Measurements from ENCODE around the gene MADCAM1. TPM values are rescaled to one million over a fixed set of nuclear protein-coding genes. Genes with fewer than 3 reads are reported as not detected.
"Not testable (repeated sequence)": the region's sequence is repeated elsewhere in the genome, so short reads cannot be mapped to it uniquely, and the experiment has no call there.

MADCAM1 gene
- 0.14 and 0.19 TPM in 2 replicates for total RNA-seq

DNA sequence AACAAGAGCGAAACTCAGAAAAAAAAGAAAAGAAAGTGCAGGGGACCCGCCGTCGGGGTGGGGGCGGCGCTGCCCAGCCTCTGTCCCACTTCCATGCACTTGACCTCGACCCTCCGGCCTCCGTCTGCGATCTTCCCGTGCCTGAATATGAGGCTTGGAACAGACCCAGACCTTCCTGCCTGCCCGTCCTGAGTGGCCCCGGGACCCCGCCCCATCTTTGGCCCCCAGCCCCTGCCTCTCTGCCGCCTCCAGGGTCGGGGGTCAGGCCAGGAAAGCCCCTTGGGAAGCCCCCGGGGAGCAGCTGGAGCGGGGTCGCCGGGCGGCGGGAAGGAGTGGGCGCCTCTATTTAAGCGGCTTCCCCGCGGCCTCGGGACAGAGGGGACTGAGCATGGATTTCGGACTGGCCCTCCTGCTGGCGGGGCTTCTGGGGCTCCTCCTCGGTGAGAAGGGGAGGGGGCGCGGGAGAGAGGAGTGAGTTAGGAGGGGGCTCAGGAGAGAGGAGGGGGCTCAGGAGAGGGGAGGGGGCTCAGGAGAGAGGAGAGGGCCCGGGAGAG, at the start of gene MADCAM1:
MADCAM1 (plus strand) TSS at position 375 of the 554 bp plus-strand sequence; CDS start at position 389, 14 bp downstream.
- Mint-ChIP-seq H3K4me1 (no peaks in the 10 kb centered on the region), H3K36me3 (ENCODE audit: low read depth) (peaks cover 1% of the 10 kb centered on the region), H3K9me3 (no peaks in the 10 kb centered on the region), H3K27ac (no peak within 1 kb of the TSS), H3K4me3 (no peak within 1 kb of the TSS), H3K27me3 (peaks cover 17% of the 10 kb centered on the region)
- DNase-seq = no peak
- intact Hi-C loops (cut with micrococcal nuclease) = no loop called here

- H3K27ac Mint-ChIP-seq = no peak overlapping the region
- no peak overlapping the region for H3K4me3 Mint-ChIP-seq
- H3K36me3 Mint-ChIP-seq (ENCODE audit: low read depth) = no peaks in the 10 kb centered on the region
- H3K4me1 Mint-ChIP-seq = no peaks in the 10 kb centered on the region
- intact Hi-C loops (cut with micrococcal nuclease) = no loop called here
- DNase-seq = no peak
- H3K9me3 Mint-ChIP-seq = peaks cover 13% of the 10 kb centered on the region
- H3K27me3 Mint-ChIP-seq = no peaks in the 10 kb centered on the region
Measured at GRCh38 chr19:447064-447426, 49.2 kb upstream of the MADCAM1 start.

- Mint-ChIP-seq H3K27me3 (no peaks in the 10 kb centered on the region), H3K4me3 (no peak overlapping the region), H3K4me1 (no peaks in the 10 kb centered on the region), H3K36me3 (ENCODE audit: low read depth) (no peaks in the 10 kb centered on the region), H3K9me3 (peaks cover 11% of the 10 kb centered on the region), H3K27ac (no peak overlapping the region)
- DNase-seq = no peak
- intact Hi-C loops (cut with micrococcal nuclease) = no loop called here
Measured at GRCh38 chr19:447816-448560, 48.3 kb upstream of the MADCAM1 start.

DNA sequence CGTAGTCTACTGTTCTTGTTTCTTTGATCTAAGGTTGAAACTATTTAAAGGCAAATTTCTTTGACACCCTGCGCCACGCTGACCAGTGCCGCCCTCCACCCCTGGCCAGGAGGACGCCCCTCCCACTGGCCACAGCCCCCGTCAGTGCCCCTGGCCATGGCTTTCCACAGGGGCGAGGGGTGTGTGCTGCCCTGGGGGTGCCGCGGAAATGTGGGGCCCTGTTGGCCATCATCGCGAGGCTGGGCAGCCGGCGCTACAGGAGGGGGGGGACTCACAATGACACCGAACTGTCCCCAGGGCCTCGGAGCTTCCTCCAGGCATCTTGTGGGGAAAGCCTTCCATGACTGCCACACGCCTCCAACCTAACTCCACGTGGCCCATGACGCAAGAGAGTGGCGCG, 46.4 kb upstream of the MADCAM1 start:
- H3K27ac Mint-ChIP-seq = no peak overlapping the region
- H3K27me3 Mint-ChIP-seq = no peaks in the 10 kb centered on the region
- H3K36me3 Mint-ChIP-seq (ENCODE audit: low read depth) = no peaks in the 10 kb centered on the region
- H3K4me3 Mint-ChIP-seq = no peak overlapping the region
- no peaks in the 10 kb centered on the region for H3K4me1 Mint-ChIP-seq
- DNase-seq = no peak
- H3K9me3 Mint-ChIP-seq = peaks cover 5% of the 10 kb centered on the region
- intact Hi-C loops (cut with micrococcal nuclease) = no loop called here

- DNase-seq; H3K4me1 Mint-ChIP-seq; H3K27ac Mint-ChIP-seq; H3K9me3 Mint-ChIP-seq; H3K4me3 Mint-ChIP-seq; H3K36me3 Mint-ChIP-seq (ENCODE audit: low read depth); intact Hi-C loops (cut with micrococcal nuclease); H3K27me3 Mint-ChIP-seq: not testable (repeated sequence)
Measured at GRCh38 chr19:450912-451481, 45.3 kb upstream of the MADCAM1 start.

GRCh38 chr19:452829-453228, 43.5 kb upstream of the MADCAM1 start:
- Mint-ChIP-seq H3K27ac (no peak overlapping the region), H3K4me3 (no peak overlapping the region), H3K9me3 (peaks cover 5% of the 10 kb centered on the region), H3K36me3 (ENCODE audit: low read depth) (no peaks in the 10 kb centered on the region), H3K27me3 (no peaks in the 10 kb centered on the region), H3K4me1 (no peaks in the 10 kb centered on the region)
- intact Hi-C loops (cut with micrococcal nuclease) = no loop called here
- no peak for DNase-seq

DNA sequence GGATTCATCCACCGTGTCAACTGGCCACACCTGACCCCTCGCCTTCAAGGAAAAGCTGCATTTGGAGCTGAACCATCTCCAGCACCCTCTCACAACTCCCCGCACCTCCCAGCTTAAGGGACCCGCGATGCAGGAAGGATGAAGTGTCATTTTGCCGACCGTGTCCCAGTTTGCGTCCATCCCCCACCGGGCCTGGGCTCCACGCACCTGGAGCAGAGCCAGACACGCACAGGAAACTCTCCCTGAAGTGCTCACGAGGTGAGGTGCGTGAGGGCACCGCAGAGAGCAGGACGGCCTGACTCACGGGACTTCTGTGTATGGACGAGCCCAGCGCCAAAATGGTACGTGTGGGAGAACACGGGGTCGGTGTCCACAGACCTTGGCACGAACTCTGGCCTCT, 42.7 kb upstream of the MADCAM1 start:
- Mint-ChIP-seq H3K9me3 (peaks cover 5% of the 10 kb centered on the region), H3K27me3 (no peaks in the 10 kb centered on the region), H3K36me3 (ENCODE audit: low read depth) (no peaks in the 10 kb centered on the region), H3K4me3 (no peak overlapping the region), H3K4me1 (no peaks in the 10 kb centered on the region), H3K27ac (no peak overlapping the region)
- intact Hi-C loops (cut with micrococcal nuclease) = no loop called here
- no peak for DNase-seq

- H3K36me3 Mint-ChIP-seq (ENCODE audit: low read depth) = no peaks in the 10 kb centered on the region
- H3K9me3 Mint-ChIP-seq = peaks cover 5% of the 10 kb centered on the region
- H3K27me3 Mint-ChIP-seq = peaks cover 6% of the 10 kb centered on the region
- no peak overlapping the region for H3K4me3 Mint-ChIP-seq
- no peak overlapping the region for H3K27ac Mint-ChIP-seq
- intact Hi-C loops (cut with micrococcal nuclease) = no loop called here
- no peak for DNase-seq
- H3K4me1 Mint-ChIP-seq = no peaks in the 10 kb centered on the region
Measured at GRCh38 chr19:455031-455705, 41.1 kb upstream of the MADCAM1 start.

GRCh38 chr19:455851-456546, 40.3 kb upstream of the MADCAM1 start:
- H3K9me3 Mint-ChIP-seq = no peaks in the 10 kb centered on the region
- no peak overlapping the region for H3K4me3 Mint-ChIP-seq
- H3K27ac Mint-ChIP-seq = no peak overlapping the region
- peaks cover 6% of the 10 kb centered on the region for H3K27me3 Mint-ChIP-seq
- H3K36me3 Mint-ChIP-seq (ENCODE audit: low read depth) = no peaks in the 10 kb centered on the region
- H3K4me1 Mint-ChIP-seq = no peaks in the 10 kb centered on the region
- DNase-seq = no peak
- intact Hi-C loops (cut with micrococcal nuclease) = no loop called here

- no peak for DNase-seq
- intact Hi-C loops (cut with micrococcal nuclease) = no loop called here
- Mint-ChIP-seq H3K9me3 (no peaks in the 10 kb centered on the region), H3K4me1 (no peaks in the 10 kb centered on the region), H3K27ac (no peak overlapping the region), H3K36me3 (ENCODE audit: low read depth) (no peaks in the 10 kb centered on the region), H3K4me3 (no peak overlapping the region), H3K27me3 (peaks cover 8% of the 10 kb centered on the region)
Measured at GRCh38 chr19:456547-457110, 39.7 kb upstream of the MADCAM1 start.

- Mint-ChIP-seq H3K4me3 (no peak overlapping the region), H3K9me3 (no peaks in the 10 kb centered on the region), H3K36me3 (ENCODE audit: low read depth) (no peaks in the 10 kb centered on the region), H3K27me3 (peaks cover 14% of the 10 kb centered on the region), H3K4me1 (no peaks in the 10 kb centered on the region), H3K27ac (no peak overlapping the region)
- intact Hi-C loops (cut with micrococcal nuclease) = no loop called here
- DNase-seq = no peak
Measured at GRCh38 chr19:457636-458035, 38.6 kb upstream of the MADCAM1 start.

- intact Hi-C loops (cut with micrococcal nuclease) = no loop called here
- Mint-ChIP-seq H3K4me3 (no peak overlapping the region), H3K36me3 (ENCODE audit: low read depth) (no peaks in the 10 kb centered on the region), H3K9me3 (no peaks in the 10 kb centered on the region), H3K27ac (no peak overlapping the region), H3K27me3 (peaks cover 20% of the 10 kb centered on the region), H3K4me1 (no peaks in the 10 kb centered on the region)
- no peak for DNase-seq
Measured at GRCh38 chr19:458091-459042, 37.9 kb upstream of the MADCAM1 start.
